Testis (tissue), 2 donors: ENCODE data around the gene CDH13.

ENCODE experiments used
- POLR2A ChIP-seq: fragments of 450-650 bp; IDR thresholded peaks from one replicate; pipeline ENCODE4 v1.6.1; 2017; ENCODE audit warnings: antibody characterized with exemption, mild to moderate bottlenecking, moderate library complexity
- TF ChIP-seq, protein P1 (sequence below), 3 experiments: fragments of 450-650 bp in 2 of 3; fragments of 200-600 bp in 1 of 3; sonication (generic) in 1 of 3; IDR thresholded peaks; one replicate each; pipeline ENCODE4 v1.5.1; 2016 to 2019; ENCODE audit warnings: antibody characterized with exemption in 3 of 3, mild to moderate bottlenecking in 2 of 3, moderate library complexity in 1 of 3

DNA sequence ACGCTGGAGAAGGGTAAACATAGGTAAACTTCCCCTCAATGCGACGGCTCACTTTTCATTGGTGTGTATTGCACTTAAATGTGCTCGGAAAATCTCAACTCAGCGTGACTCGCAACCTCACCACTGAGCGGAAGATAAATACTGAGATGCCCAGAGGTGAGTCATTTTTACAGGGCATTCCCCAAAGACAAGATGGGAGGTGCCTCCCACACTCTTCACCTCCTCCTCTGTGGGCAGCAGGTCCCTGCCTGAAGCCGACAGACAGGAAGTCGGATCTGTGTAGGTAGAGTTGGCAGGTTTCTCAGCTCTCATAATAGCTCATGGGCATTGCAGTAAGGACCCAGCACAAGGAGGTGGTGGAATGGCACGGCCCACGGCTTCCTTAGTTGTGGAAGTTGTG lies 906.4 kb downstream of the CDH13 start:
- TF ChIP-seq, protein P1, sequence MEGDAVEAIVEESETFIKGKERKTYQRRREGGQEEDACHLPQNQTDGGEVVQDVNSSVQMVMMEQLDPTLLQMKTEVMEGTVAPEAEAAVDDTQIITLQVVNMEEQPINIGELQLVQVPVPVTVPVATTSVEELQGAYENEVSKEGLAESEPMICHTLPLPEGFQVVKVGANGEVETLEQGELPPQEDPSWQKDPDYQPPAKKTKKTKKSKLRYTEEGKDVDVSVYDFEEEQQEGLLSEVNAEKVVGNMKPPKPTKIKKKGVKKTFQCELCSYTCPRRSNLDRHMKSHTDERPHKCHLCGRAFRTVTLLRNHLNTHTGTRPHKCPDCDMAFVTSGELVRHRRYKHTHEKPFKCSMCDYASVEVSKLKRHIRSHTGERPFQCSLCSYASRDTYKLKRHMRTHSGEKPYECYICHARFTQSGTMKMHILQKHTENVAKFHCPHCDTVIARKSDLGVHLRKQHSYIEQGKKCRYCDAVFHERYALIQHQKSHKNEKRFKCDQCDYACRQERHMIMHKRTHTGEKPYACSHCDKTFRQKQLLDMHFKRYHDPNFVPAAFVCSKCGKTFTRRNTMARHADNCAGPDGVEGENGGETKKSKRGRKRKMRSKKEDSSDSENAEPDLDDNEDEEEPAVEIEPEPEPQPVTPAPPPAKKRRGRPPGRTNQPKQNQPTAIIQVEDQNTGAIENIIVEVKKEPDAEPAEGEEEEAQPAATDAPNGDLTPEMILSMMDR (IDR thresholded peaks at IDR 0.05) = no peak
- TF ChIP-seq POLR2A = no peak
